EL (cell line): ENCODE results near the gene ABCB1.
A peak's percentile ranks its signal among the peaks of the same experiment; 100 is the strongest.
"Not testable (repeated sequence)": the region's sequence is repeated elsewhere in the genome, so short reads cannot be mapped to it uniquely, and the experiment has no call there.

Source experiments
- DNase-seq: peaks from one replicate; pipeline ENCODE4 v3.0.0-alpha.2; 2016

The ABCB1 gene

GRCh38 chr7:87511510-87511909 lies 89.2 kb downstream of the ABCB1 start:
- no peak for DNase-seq

GRCh38 chr7:87510411-87510875 lies 90.2 kb downstream of the ABCB1 start:
- no peak for DNase-seq

- DNase-seq: no peak
These were observed 93.2 kb downstream of the ABCB1 start for GRCh38 chr7:87507446-87507845.

- DNase-seq: peak; percentile 5
These were observed 94.2 kb downstream of the ABCB1 start for GRCh38 chr7:87506246-87507180.

- no peak for DNase-seq
These were observed 95.0 kb downstream of the ABCB1 start for GRCh38 chr7:87505557-87506245.

GRCh38 chr7:87505122-87505521 lies 95.6 kb downstream of the ABCB1 start:
- no peak for DNase-seq

- no peak for DNase-seq
These were observed 101.2 kb downstream of the ABCB1 start for GRCh38 chr7:87499494-87499893.

GRCh38 chr7:87498893-87499292 lies 101.8 kb downstream of the ABCB1 start:
- no peak for DNase-seq

- no peak for DNase-seq
These were observed 103.2 kb downstream of the ABCB1 start for GRCh38 chr7:87497482-87497881.

- no peak for DNase-seq
These were observed 105.3 kb downstream of the ABCB1 start for GRCh38 chr7:87495366-87495765.

GRCh38 chr7:87494454-87494853 lies 106.2 kb downstream of the ABCB1 start:
- no peak for DNase-seq

GRCh38 chr7:87483131-87483530 lies 117.6 kb downstream of the ABCB1 start:
- DNase-seq: no peak

GRCh38 chr7:87482115-87482514 lies 118.6 kb downstream of the ABCB1 start:
- DNase-seq: no peak

- no peak for DNase-seq
These were observed 120.3 kb downstream of the ABCB1 start for GRCh38 chr7:87480386-87480785.

- DNase-seq: no peak
These were observed 120.7 kb downstream of the ABCB1 start for GRCh38 chr7:87479951-87480350.

- no peak for DNase-seq
These were observed 124.5 kb downstream of the ABCB1 start for GRCh38 chr7:87476179-87476557.

GRCh38 chr7:87475359-87476178 lies 125.1 kb downstream of the ABCB1 start, which contains the start of gene ABCB4:
TSS of gene ABCB4 (minus strand) at chr7:87475680. CDS start at chr7:87475465, 215 bp downstream.
- DNase-seq: no peak

- DNase-seq: peak; percentile 44
These were observed 125.9 kb downstream of the ABCB1 start for GRCh38 chr7:87474533-87475358.

GRCh38 chr7:87473986-87474385 lies 126.7 kb downstream of the ABCB1 start:
- no peak for DNase-seq

GRCh38 chr7:87473192-87473591 lies 127.5 kb downstream of the ABCB1 start:
- no peak for DNase-seq

- DNase-seq: no peak
These were observed 129.2 kb downstream of the ABCB1 start for GRCh38 chr7:87471473-87471872.

GRCh38 chr7:87469204-87469603 lies 131.5 kb downstream of the ABCB1 start:
- not testable (repeated sequence) for DNase-seq
